ENCODE measurements around the gene RNLS.

RNLS gene

GRCh38 chr10:88450201-88450600 is 132.9 kb downstream of the RNLS start:
- no peak for DNase-seq

GRCh38 chr10:88442716-88443115 is 140.4 kb downstream of the RNLS start:
- H3K4me1 ChIP-seq (ENCODE audit: control insufficient read depth, insufficient read depth, low read length, poor library complexity, severe bottlenecking): no peaks in the 10 kb centered on the region
- H3K27ac ChIP-seq (ENCODE audit: insufficient read depth, low read length, poor library complexity, severe bottlenecking): no peak overlapping the region
- no peaks in the 10 kb centered on the region for H3K9me3 ChIP-seq (ENCODE audit: control insufficient read depth, low read length)
- H3K4me3 ChIP-seq (ENCODE audit: insufficient read depth, low read depth, low read length, poor library complexity, severe bottlenecking): no peak overlapping the region
- H3K36me3 ChIP-seq (ENCODE audit: control insufficient read depth, insufficient read depth, low read length): no peaks in the 10 kb centered on the region
- H3K27me3 ChIP-seq (replicated peaks; ENCODE audit: control insufficient read depth, insufficient read depth, low read length, poor library complexity, severe bottlenecking): no peaks in the 10 kb centered on the region
- no peak for DNase-seq

More at GRCh38 chr10:88450201-88450600, 132.9 kb downstream of the RNLS start:
- Histone ChIP-seq H3K4me3 (ENCODE audit: insufficient read depth, low read depth, low read length, poor library complexity, severe bottlenecking) (no peak overlapping the region), H3K9me3 (ENCODE audit: control insufficient read depth, low read length) (no peaks in the 10 kb centered on the region), H3K27me3 (replicated peaks; ENCODE audit: control insufficient read depth, insufficient read depth, low read length, poor library complexity, severe bottlenecking) (no peaks in the 10 kb centered on the region), H3K27ac (ENCODE audit: insufficient read depth, low read length, poor library complexity, severe bottlenecking) (no peak overlapping the region), H3K36me3 (ENCODE audit: control insufficient read depth, insufficient read depth, low read length) (no peaks in the 10 kb centered on the region), H3K4me1 (ENCODE audit: control insufficient read depth, insufficient read depth, low read length, poor library complexity, severe bottlenecking) (no peaks in the 10 kb centered on the region)

GRCh38 chr10:88440541-88440940 is 142.6 kb downstream of the RNLS start:
- H3K27ac ChIP-seq (ENCODE audit: insufficient read depth, low read length, poor library complexity, severe bottlenecking): no peak overlapping the region
- no peak for DNase-seq
- no peak overlapping the region for H3K4me3 ChIP-seq (ENCODE audit: insufficient read depth, low read depth, low read length, poor library complexity, severe bottlenecking)
- H3K9me3 ChIP-seq (ENCODE audit: control insufficient read depth, low read length): no peaks in the 10 kb centered on the region
- H3K27me3 ChIP-seq (replicated peaks; ENCODE audit: control insufficient read depth, insufficient read depth, low read length, poor library complexity, severe bottlenecking): no peaks in the 10 kb centered on the region
- H3K4me1 ChIP-seq (ENCODE audit: control insufficient read depth, insufficient read depth, low read length, poor library complexity, severe bottlenecking): no peaks in the 10 kb centered on the region
- no peaks in the 10 kb centered on the region for H3K36me3 ChIP-seq (ENCODE audit: control insufficient read depth, insufficient read depth, low read length)

- Histone ChIP-seq H3K9me3 (ENCODE audit: control insufficient read depth, low read length) (no peaks in the 10 kb centered on the region), H3K27ac (ENCODE audit: insufficient read depth, low read length, poor library complexity, severe bottlenecking) (no peak overlapping the region), H3K27me3 (replicated peaks; ENCODE audit: control insufficient read depth, insufficient read depth, low read length, poor library complexity, severe bottlenecking) (no peaks in the 10 kb centered on the region), H3K4me1 (ENCODE audit: control insufficient read depth, insufficient read depth, low read length, poor library complexity, severe bottlenecking) (no peaks in the 10 kb centered on the region), H3K4me3 (ENCODE audit: insufficient read depth, low read depth, low read length, poor library complexity, severe bottlenecking) (no peak overlapping the region), H3K36me3 (ENCODE audit: control insufficient read depth, insufficient read depth, low read length) (no peaks in the 10 kb centered on the region)
- DNase-seq: no peak
These were observed 143.2 kb downstream of the RNLS start for GRCh38 chr10:88439932-88440331.

- Histone ChIP-seq H3K27me3 (replicated peaks; ENCODE audit: control insufficient read depth, insufficient read depth, low read length, poor library complexity, severe bottlenecking) (no peaks in the 10 kb centered on the region), H3K27ac (ENCODE audit: insufficient read depth, low read length, poor library complexity, severe bottlenecking) (no peak overlapping the region), H3K4me3 (ENCODE audit: insufficient read depth, low read depth, low read length, poor library complexity, severe bottlenecking) (no peak overlapping the region), H3K36me3 (ENCODE audit: control insufficient read depth, insufficient read depth, low read length) (no peaks in the 10 kb centered on the region), H3K4me1 (ENCODE audit: control insufficient read depth, insufficient read depth, low read length, poor library complexity, severe bottlenecking) (no peaks in the 10 kb centered on the region), H3K9me3 (ENCODE audit: control insufficient read depth, low read length) (no peaks in the 10 kb centered on the region)
- no peak for DNase-seq
These were observed 145.7 kb downstream of the RNLS start for GRCh38 chr10:88437411-88437810.

- Histone ChIP-seq H3K36me3 (ENCODE audit: control insufficient read depth, insufficient read depth, low read length) (no peaks in the 10 kb centered on the region), H3K4me3 (ENCODE audit: insufficient read depth, low read depth, low read length, poor library complexity, severe bottlenecking) (no peak overlapping the region), H3K27me3 (replicated peaks; ENCODE audit: control insufficient read depth, insufficient read depth, low read length, poor library complexity, severe bottlenecking) (no peaks in the 10 kb centered on the region), H3K27ac (ENCODE audit: insufficient read depth, low read length, poor library complexity, severe bottlenecking) (no peak overlapping the region), H3K9me3 (ENCODE audit: control insufficient read depth, low read length) (no peaks in the 10 kb centered on the region), H3K4me1 (ENCODE audit: control insufficient read depth, insufficient read depth, low read length, poor library complexity, severe bottlenecking) (no peaks in the 10 kb centered on the region)
- no peak for DNase-seq
These were observed 149.4 kb downstream of the RNLS start for GRCh38 chr10:88433565-88434186.

GRCh38 chr10:88431103-88431502 is 152.0 kb downstream of the RNLS start:
- no peaks in the 10 kb centered on the region for H3K27me3 ChIP-seq (replicated peaks; ENCODE audit: control insufficient read depth, insufficient read depth, low read length, poor library complexity, severe bottlenecking)
- H3K36me3 ChIP-seq (ENCODE audit: control insufficient read depth, insufficient read depth, low read length): no peaks in the 10 kb centered on the region
- no peak overlapping the region for H3K4me3 ChIP-seq (ENCODE audit: insufficient read depth, low read depth, low read length, poor library complexity, severe bottlenecking)
- no peaks in the 10 kb centered on the region for H3K4me1 ChIP-seq (ENCODE audit: control insufficient read depth, insufficient read depth, low read length, poor library complexity, severe bottlenecking)
- no peak for DNase-seq
- no peak overlapping the region for H3K27ac ChIP-seq (ENCODE audit: insufficient read depth, low read length, poor library complexity, severe bottlenecking)
- H3K9me3 ChIP-seq (ENCODE audit: control insufficient read depth, low read length): no peaks in the 10 kb centered on the region

GRCh38 chr10:88428976-88429375 is 154.1 kb downstream of the RNLS start:
- no peak overlapping the region for H3K27ac ChIP-seq (ENCODE audit: insufficient read depth, low read length, poor library complexity, severe bottlenecking)
- H3K9me3 ChIP-seq (ENCODE audit: control insufficient read depth, low read length): no peaks in the 10 kb centered on the region
- no peak for DNase-seq
- no peaks in the 10 kb centered on the region for H3K4me1 ChIP-seq (ENCODE audit: control insufficient read depth, insufficient read depth, low read length, poor library complexity, severe bottlenecking)
- no peak overlapping the region for H3K4me3 ChIP-seq (ENCODE audit: insufficient read depth, low read depth, low read length, poor library complexity, severe bottlenecking)
- H3K36me3 ChIP-seq (ENCODE audit: control insufficient read depth, insufficient read depth, low read length): no peaks in the 10 kb centered on the region
- no peaks in the 10 kb centered on the region for H3K27me3 ChIP-seq (replicated peaks; ENCODE audit: control insufficient read depth, insufficient read depth, low read length, poor library complexity, severe bottlenecking)

- Histone ChIP-seq H3K4me1 (ENCODE audit: control insufficient read depth, insufficient read depth, low read length, poor library complexity, severe bottlenecking) (no peaks in the 10 kb centered on the region), H3K27me3 (replicated peaks; ENCODE audit: control insufficient read depth, insufficient read depth, low read length, poor library complexity, severe bottlenecking) (no peaks in the 10 kb centered on the region), H3K36me3 (ENCODE audit: control insufficient read depth, insufficient read depth, low read length) (no peaks in the 10 kb centered on the region), H3K4me3 (ENCODE audit: insufficient read depth, low read depth, low read length, poor library complexity, severe bottlenecking) (no peak overlapping the region), H3K27ac (ENCODE audit: insufficient read depth, low read length, poor library complexity, severe bottlenecking) (no peak overlapping the region), H3K9me3 (ENCODE audit: control insufficient read depth, low read length) (no peaks in the 10 kb centered on the region)
- DNase-seq: no peak
These were observed 154.7 kb downstream of the RNLS start for GRCh38 chr10:88428442-88428841.

GRCh38 chr10:88427024-88427423 is 156.1 kb downstream of the RNLS start:
- no peaks in the 10 kb centered on the region for H3K27me3 ChIP-seq (replicated peaks; ENCODE audit: control insufficient read depth, insufficient read depth, low read length, poor library complexity, severe bottlenecking)
- no peak overlapping the region for H3K4me3 ChIP-seq (ENCODE audit: insufficient read depth, low read depth, low read length, poor library complexity, severe bottlenecking)
- H3K4me1 ChIP-seq (ENCODE audit: control insufficient read depth, insufficient read depth, low read length, poor library complexity, severe bottlenecking): no peaks in the 10 kb centered on the region
- no peaks in the 10 kb centered on the region for H3K9me3 ChIP-seq (ENCODE audit: control insufficient read depth, low read length)
- H3K27ac ChIP-seq (ENCODE audit: insufficient read depth, low read length, poor library complexity, severe bottlenecking): no peak overlapping the region
- H3K36me3 ChIP-seq (ENCODE audit: control insufficient read depth, insufficient read depth, low read length): no peaks in the 10 kb centered on the region
- no peak for DNase-seq

Measured in effector memory CD4-positive, alpha-beta T cell (primary cell).